ENCODE data around the gene ARHGAP45. TPM values are rescaled to one million over a fixed set of nuclear protein-coding genes. Genes with fewer than 3 reads are reported as not detected.

ARHGAP45 gene
- total RNA-seq, 2 experiments from 2014 or later: 861 to 878 TPM

DNA sequence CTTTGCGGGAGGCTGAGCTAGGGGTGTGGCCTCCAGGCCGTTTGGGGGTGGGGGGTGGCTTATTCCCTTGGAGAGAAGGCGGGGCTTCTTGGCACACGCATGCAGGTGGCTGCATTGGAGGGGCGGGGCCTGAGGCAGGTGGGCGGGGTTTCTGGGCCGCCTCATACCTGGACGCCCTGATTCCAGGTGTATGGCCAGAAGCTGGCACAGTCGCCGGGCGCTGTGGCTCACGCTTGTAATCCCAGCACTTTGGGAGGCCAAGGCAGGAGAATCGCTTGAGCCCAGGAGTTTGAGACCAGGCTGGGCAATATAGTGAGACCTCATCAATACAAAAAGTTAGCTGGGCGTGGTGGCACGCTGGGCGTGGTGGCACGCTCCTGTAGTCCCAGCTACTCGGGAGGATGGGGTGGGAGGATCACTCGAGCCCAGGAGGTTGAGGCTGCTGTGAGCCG lies 19.2 kb upstream of the ARHGAP45 start:
- H3K4me3 ChIP-seq (ENCODE audit: low read length): no peak overlapping the region
- no peaks in the 10 kb centered on the region for H3K9me3 Mint-ChIP-seq
- no peak overlapping the region for H3K27ac Mint-ChIP-seq
- ATAC-seq (ENCODE audit: poor library complexity) (no peak), DNase-seq (no peak)
- H3K36me3 ChIP-seq (ENCODE audit: insufficient read depth, low read length): peaks cover 43% of the 10 kb centered on the region
- no peak overlapping the region for H3K27ac ChIP-seq (ENCODE audit: low read depth in 1 of 2, low read length in 2 of 2)
- peaks cover 25% of the 10 kb centered on the region for H3K36me3 Mint-ChIP-seq (ENCODE audit: low read depth)
- POLR2A ChIA-PET: interaction anchor here (0.9 to 1.5 kb wide), 3 partner anchors 19 to 40 kb away, joined by 3 to 6 read pairs (median 4); partner anchors contain the start of genes ARHGAP45 and RNU6-2
- peaks cover 40% of the 10 kb centered on the region for H3K4me1 ChIP-seq (ENCODE audit: insufficient read depth, low read length)
- no peak overlapping the region for H3K4me3 Mint-ChIP-seq
- H3K4me1 Mint-ChIP-seq (ENCODE audit: low read depth): peaks cover 8% of the 10 kb centered on the region
- H3K27me3 ChIP-seq (ENCODE audit: control insufficient read depth in 1 of 2, insufficient read depth in 2 of 2, low read length in 2 of 2): no peaks in the 10 kb centered on the region
- intact Hi-C loops (cut with DNase I, micrococcal nuclease): no loop called here
- CTCF ChIA-PET: interaction anchor here (0.7 to 1.6 kb wide), 2 partner anchors 17 to 1914 kb away, joined by 3 to 4 read pairs; no protein-coding TSS in a partner anchor
- no peaks in the 10 kb centered on the region for H3K9me3 ChIP-seq (ENCODE audit: control insufficient read depth in 1 of 2, insufficient read depth in 1 of 2, low read length in 2 of 2)
- TF ChIP-seq, protein P1, sequence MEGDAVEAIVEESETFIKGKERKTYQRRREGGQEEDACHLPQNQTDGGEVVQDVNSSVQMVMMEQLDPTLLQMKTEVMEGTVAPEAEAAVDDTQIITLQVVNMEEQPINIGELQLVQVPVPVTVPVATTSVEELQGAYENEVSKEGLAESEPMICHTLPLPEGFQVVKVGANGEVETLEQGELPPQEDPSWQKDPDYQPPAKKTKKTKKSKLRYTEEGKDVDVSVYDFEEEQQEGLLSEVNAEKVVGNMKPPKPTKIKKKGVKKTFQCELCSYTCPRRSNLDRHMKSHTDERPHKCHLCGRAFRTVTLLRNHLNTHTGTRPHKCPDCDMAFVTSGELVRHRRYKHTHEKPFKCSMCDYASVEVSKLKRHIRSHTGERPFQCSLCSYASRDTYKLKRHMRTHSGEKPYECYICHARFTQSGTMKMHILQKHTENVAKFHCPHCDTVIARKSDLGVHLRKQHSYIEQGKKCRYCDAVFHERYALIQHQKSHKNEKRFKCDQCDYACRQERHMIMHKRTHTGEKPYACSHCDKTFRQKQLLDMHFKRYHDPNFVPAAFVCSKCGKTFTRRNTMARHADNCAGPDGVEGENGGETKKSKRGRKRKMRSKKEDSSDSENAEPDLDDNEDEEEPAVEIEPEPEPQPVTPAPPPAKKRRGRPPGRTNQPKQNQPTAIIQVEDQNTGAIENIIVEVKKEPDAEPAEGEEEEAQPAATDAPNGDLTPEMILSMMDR (IDR thresholded peaks at IDR 0.05): no peak
- no peaks in the 10 kb centered on the region for H3K27me3 Mint-ChIP-seq

DNA sequence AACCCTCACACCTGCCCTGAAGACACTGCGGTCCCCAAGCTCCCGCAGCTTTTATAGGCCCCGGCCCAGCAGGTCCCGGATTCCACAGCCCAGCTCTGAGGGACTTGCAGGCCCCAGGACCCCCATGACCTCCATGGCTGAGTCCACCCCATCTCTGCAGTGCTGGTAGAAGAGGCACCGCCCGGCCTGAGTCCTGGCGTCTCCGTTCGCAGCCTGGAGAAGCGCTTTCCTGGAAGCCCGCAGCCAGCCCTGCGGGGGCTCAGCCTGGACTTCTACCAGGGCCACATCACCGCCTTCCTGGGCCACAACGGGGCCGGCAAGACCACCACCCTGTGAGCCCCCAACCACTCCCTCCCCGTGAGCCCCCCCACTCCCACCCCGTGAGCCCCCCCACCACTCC lies 17.9 kb upstream of the ARHGAP45 start:
- ChIA-PET CTCF (no interaction called here), POLR2A (interaction anchor here (0.6 to 3.7 kb wide), 4 partner anchors 9 to 39 kb away, joined by 3 to 12 read pairs (median 5); partner anchors contain the start of genes ABCA7 and ARHGAP45)
- H3K27me3 ChIP-seq (ENCODE audit: control insufficient read depth in 1 of 2, insufficient read depth in 2 of 2, low read length in 2 of 2): no peaks in the 10 kb centered on the region
- no peaks in the 10 kb centered on the region for H3K27me3 Mint-ChIP-seq
- ATAC-seq (ENCODE audit: poor library complexity): no peak
- H3K9me3 ChIP-seq (ENCODE audit: control insufficient read depth in 1 of 2, insufficient read depth in 1 of 2, low read length in 2 of 2): no peaks in the 10 kb centered on the region
- H3K36me3 ChIP-seq (ENCODE audit: insufficient read depth, low read length): peaks cover 41% of the 10 kb centered on the region
- H3K4me1 ChIP-seq (ENCODE audit: insufficient read depth, low read length): peaks cover 34% of the 10 kb centered on the region
- H3K4me1 Mint-ChIP-seq (ENCODE audit: low read depth): peaks cover 13% of the 10 kb centered on the region
- peaks cover 37% of the 10 kb centered on the region for H3K36me3 Mint-ChIP-seq (ENCODE audit: low read depth)
- H3K4me3 ChIP-seq (ENCODE audit: low read length): no peak overlapping the region
- H3K9me3 Mint-ChIP-seq: no peaks in the 10 kb centered on the region
- H3K27ac Mint-ChIP-seq: no peak overlapping the region
- TF ChIP-seq, protein P1 (IDR thresholded peaks at IDR 0.05): no peak
- intact Hi-C loops (cut with DNase I, micrococcal nuclease): no loop called here
- H3K4me3 Mint-ChIP-seq: no peak overlapping the region
- DNase-seq: no peak
- H3K27ac ChIP-seq (ENCODE audit: low read depth in 1 of 2, low read length in 2 of 2): no peak overlapping the region

DNA sequence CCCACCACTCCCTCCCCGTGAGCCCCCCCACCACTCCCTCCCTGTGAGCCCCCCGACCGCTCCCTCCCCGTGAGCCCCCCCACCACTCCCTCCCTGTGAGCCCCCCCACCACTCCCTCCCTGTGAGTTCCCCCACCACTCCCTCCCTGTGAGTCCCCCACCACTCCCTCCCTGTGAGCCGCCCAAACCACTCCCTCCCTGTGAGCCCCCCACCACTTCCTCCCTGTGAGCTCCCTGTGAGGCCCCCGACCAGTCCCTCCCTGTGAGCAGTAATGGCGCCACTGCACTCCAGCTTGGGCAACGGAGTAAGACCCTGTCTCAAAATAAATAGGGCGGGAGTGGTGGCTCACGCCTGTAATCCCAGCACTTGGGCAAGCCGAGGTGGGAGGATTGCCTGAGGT lies 17.2 kb upstream of the ARHGAP45 start:
- ChIA-PET POLR2A (interaction anchor here (3.7 kb wide), 1 partner anchor 10 kb away, joined by 12 read pairs; the partner anchor contains the start of gene ABCA7), CTCF (interaction anchor here (1.7 kb wide), 1 partner anchor 15 kb away, joined by 3 read pairs; no protein-coding TSS in a partner anchor)
- H3K4me3 Mint-ChIP-seq: no peak overlapping the region
- Histone ChIP-seq H3K27ac (ENCODE audit: low read depth in 1 of 2, low read length in 2 of 2) (no peak overlapping the region), H3K4me1 (ENCODE audit: insufficient read depth, low read length) (peaks cover 34% of the 10 kb centered on the region), H3K4me3 (ENCODE audit: low read length) (no peak overlapping the region), H3K36me3 (ENCODE audit: insufficient read depth, low read length) (peaks cover 44% of the 10 kb centered on the region), H3K27me3 (ENCODE audit: control insufficient read depth in 1 of 2, insufficient read depth in 2 of 2, low read length in 2 of 2) (no peaks in the 10 kb centered on the region), H3K9me3 (ENCODE audit: control insufficient read depth in 1 of 2, insufficient read depth in 1 of 2, low read length in 2 of 2) (no peaks in the 10 kb centered on the region)
- peaks cover 37% of the 10 kb centered on the region for H3K36me3 Mint-ChIP-seq (ENCODE audit: low read depth)
- H3K27me3 Mint-ChIP-seq: no peaks in the 10 kb centered on the region
- intact Hi-C loops (cut with DNase I, micrococcal nuclease): no loop called here
- H3K9me3 Mint-ChIP-seq: no peaks in the 10 kb centered on the region
- ATAC-seq (ENCODE audit: poor library complexity) (no peak), DNase-seq (no peak)
- H3K4me1 Mint-ChIP-seq (ENCODE audit: low read depth): peaks cover 13% of the 10 kb centered on the region
- H3K27ac Mint-ChIP-seq: no peak overlapping the region
- TF ChIP-seq, protein P1 (IDR thresholded peaks at IDR 0.05): no peak

Data from CD4-positive, alpha-beta T cell (primary cell).